GM03348 (cell line): ENCODE data around the gene PIK3C3.
"Not testable (repeated sequence)": the region's sequence is repeated elsewhere in the genome, so short reads cannot be mapped to it uniquely, and the experiment has no call there.

Source experiments
- DNase-seq: peaks from one replicate; pipeline ENCODE4 v3.0.0; 2012; ENCODE audit warnings: low spot score

The PIK3C3 gene

GRCh38 chr18:41965634-41966255 lies 10.7 kb downstream of the PIK3C3 start:
- DNase-seq = no peak

- no peak for DNase-seq
Measured at GRCh38 chr18:41966943-41967342, 11.9 kb downstream of the PIK3C3 start.

GRCh38 chr18:41967680-41968079 lies 12.6 kb downstream of the PIK3C3 start:
- no peak for DNase-seq

- no peak for DNase-seq
Measured at GRCh38 chr18:41969881-41970280, 14.8 kb downstream of the PIK3C3 start.

- no peak for DNase-seq
Measured at GRCh38 chr18:41972067-41972925, 17.3 kb downstream of the PIK3C3 start.

GRCh38 chr18:41973983-41974382 lies 18.9 kb downstream of the PIK3C3 start:
- no peak for DNase-seq

- no peak for DNase-seq
Measured at GRCh38 chr18:41974796-41975201, 19.8 kb downstream of the PIK3C3 start.

- no peak for DNase-seq
Measured at GRCh38 chr18:41975284-41975683, 20.2 kb downstream of the PIK3C3 start.

- no peak for DNase-seq
Measured at GRCh38 chr18:41977233-41977632, 22.2 kb downstream of the PIK3C3 start.

- DNase-seq = no peak
Measured at GRCh38 chr18:41982942-41983660, 28.1 kb downstream of the PIK3C3 start.

- no peak for DNase-seq
Measured at GRCh38 chr18:41985914-41986313, 30.9 kb downstream of the PIK3C3 start.

GRCh38 chr18:41989508-41989907 lies 34.5 kb downstream of the PIK3C3 start:
- no peak for DNase-seq

- DNase-seq = peak; percentile 1
Measured at GRCh38 chr18:41992066-41992465, 37.0 kb downstream of the PIK3C3 start.

- DNase-seq = no peak
Measured at GRCh38 chr18:41992703-41993102, 37.7 kb downstream of the PIK3C3 start.

GRCh38 chr18:41993151-41993550 lies 38.1 kb downstream of the PIK3C3 start:
- no peak for DNase-seq

GRCh38 chr18:41996020-41996419 lies 41.0 kb downstream of the PIK3C3 start:
- no peak for DNase-seq

GRCh38 chr18:41999751-42000150 lies 44.7 kb downstream of the PIK3C3 start:
- no peak for DNase-seq

- no peak for DNase-seq
Measured at GRCh38 chr18:42001801-42002200, 46.8 kb downstream of the PIK3C3 start.

- DNase-seq = no peak
Measured at GRCh38 chr18:42004653-42005052, 49.6 kb downstream of the PIK3C3 start.

- DNase-seq = no peak
Measured at GRCh38 chr18:42005782-42006181, 50.7 kb downstream of the PIK3C3 start.

GRCh38 chr18:42009457-42009856 lies 54.4 kb downstream of the PIK3C3 start:
- not testable (repeated sequence) for DNase-seq

- no peak for DNase-seq
Measured at GRCh38 chr18:42011053-42011452, 56.0 kb downstream of the PIK3C3 start.

- no peak for DNase-seq
Measured at GRCh38 chr18:42018831-42019230, 63.8 kb downstream of the PIK3C3 start.
